ENCODE measurements around the gene GPR65. TPM values are rescaled to one million over a fixed set of nuclear protein-coding genes. Genes with fewer than 3 reads are reported as not detected.

GPR65 gene
- polyA plus RNA-seq, 2 of the 4 experiments (the other 2 are of a cell fraction), result 0.03 TPM; not detected in 1

DNA sequence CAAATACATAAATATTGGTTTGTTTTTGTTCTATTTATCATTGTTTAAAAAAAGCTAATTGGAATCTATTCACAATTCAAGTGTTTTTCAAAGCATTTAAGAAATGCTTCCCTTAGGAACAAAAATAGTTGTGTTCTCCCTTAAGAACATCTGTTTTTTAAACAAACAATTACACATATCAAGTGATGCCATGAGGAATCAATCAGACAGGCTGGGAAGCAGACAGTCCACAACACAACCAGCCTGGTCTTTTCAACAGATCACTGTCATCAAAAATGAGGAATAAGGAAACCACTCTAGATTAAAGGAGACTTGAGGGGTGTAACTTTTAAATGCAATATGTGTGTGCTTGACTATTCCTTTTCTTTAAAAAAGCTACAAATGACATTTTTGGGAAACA lies 37.4 kb upstream of the GPR65 start:
- POLR2A ChIA-PET, result no interaction called here
- FAIRE-seq, result no peak
- DNase-seq (ENCODE audit: low read depth in 1 of 2, low spot score in 1 of 2), result no peak
- H3K27ac ChIP-seq, result no peak overlapping the region
- H3K9me3 ChIP-seq, result no peaks in the 10 kb centered on the region
- TF ChIP-seq NPAS2 (CRISPR knock-in tag; IDR thresholded peaks at IDR 0.05; ENCODE audit: borderline replicate concordance) (no peak), MYC (IDR thresholded peaks at IDR 0.05; ENCODE audit: borderline replicate concordance, low read length) (no peak), SREBF2 (IDR thresholded peaks at IDR 0.05) (no peak), RCOR1 (IDR thresholded peaks at IDR 0.05; ENCODE audit: low read depth, low read length) (no peak), POLR2AphosphoS2 (conservative IDR thresholded peaks at IDR 0.05; ENCODE audit: low read length) (no peak), HOXA7 (CRISPR knock-in tag; IDR thresholded peaks at IDR 0.05) (no peak), RFX5 (IDR thresholded peaks at IDR 0.05) (no peak), KDM1A (IDR thresholded peaks at IDR 0.05; ENCODE audit: low read depth) (no peak), NFE2L2 (conservative IDR thresholded peaks at IDR 0.05; ENCODE audit: low read length) (no peak)
- H3K4me3 ChIP-seq, result no peak overlapping the region
- H3K4me2 ChIP-seq, result no peak overlapping the region
- CTCF ChIA-PET, result interaction anchor here (1.1 to 2.1 kb wide), 2 partner anchors 22 to 26 kb away, joined by 3 to 9 read pairs; partner anchors contain the start of gene GALC
- ATAC-seq, result no peak
- H3K4me1 ChIP-seq, result no peaks in the 10 kb centered on the region

DNA sequence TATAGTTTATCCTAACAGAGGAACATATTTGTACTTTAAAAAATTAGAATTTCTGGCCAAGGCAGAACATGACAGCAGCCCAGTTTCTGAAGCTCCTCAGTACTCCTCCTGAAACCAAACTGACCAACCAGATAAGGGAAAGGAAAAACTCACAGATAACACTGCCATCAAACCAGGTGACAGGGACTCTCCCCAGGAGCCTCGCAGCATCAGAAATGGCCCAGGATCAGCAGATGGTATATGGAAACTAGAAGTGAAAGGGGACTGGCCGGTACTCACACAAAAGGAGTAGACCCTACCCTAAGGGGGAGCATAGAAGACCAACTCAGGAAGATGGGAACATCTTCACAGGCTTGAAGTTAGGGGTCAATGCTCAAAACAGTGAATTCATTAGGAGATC lies 33.9 kb upstream of the GPR65 start:
- FAIRE-seq (no peak), ATAC-seq (no peak), DNase-seq (ENCODE audit: low read depth in 1 of 2, low spot score in 1 of 2) (no peak)
- H3K4me3 ChIP-seq, result no peak overlapping the region
- CTCF ChIA-PET, result no interaction called here
- H3K4me2 ChIP-seq, result no peak overlapping the region
- POLR2A ChIA-PET, result no interaction called here
- no peak overlapping the region for H3K27ac ChIP-seq
- TF ChIP-seq ZC3H11A (IDR thresholded peaks at IDR 0.05) (no peak), EHF (CRISPR knock-in tag; IDR thresholded peaks at IDR 0.05) (no peak)
- H3K9me3 ChIP-seq, result no peaks in the 10 kb centered on the region
- H3K4me1 ChIP-seq, result no peaks in the 10 kb centered on the region
- 87% methylated on average over 2 of the region's 2 CpGs for WGBS (ENCODE audit: missing lambda C conversion rate)

DNA sequence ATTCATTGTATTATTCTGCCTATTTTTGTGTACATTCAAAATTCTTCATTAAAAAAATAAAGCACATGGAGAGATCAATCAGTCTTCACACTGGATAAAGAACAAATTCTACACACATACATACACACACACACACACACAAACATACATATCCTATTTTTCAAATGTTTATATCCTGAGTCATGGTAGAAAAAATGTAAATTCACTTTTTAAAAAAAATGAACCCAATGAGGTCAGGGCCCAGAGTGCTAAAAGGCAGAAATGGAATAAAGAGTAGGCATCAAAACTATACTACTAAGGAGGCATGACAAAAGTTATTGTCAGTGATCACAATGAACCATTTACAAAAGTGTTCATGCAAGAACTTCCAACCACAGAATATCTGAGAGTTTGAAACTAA lies 29.3 kb upstream of the GPR65 start:
- TF ChIP-seq, protein P1, sequence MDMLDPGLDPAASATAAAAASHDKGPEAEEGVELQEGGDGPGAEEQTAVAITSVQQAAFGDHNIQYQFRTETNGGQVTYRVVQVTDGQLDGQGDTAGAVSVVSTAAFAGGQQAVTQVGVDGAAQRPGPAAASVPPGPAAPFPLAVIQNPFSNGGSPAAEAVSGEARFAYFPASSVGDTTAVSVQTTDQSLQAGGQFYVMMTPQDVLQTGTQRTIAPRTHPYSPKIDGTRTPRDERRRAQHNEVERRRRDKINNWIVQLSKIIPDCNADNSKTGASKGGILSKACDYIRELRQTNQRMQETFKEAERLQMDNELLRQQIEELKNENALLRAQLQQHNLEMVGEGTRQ (IDR thresholded peaks at IDR 0.05), result no peak
- no peak for TF ChIP-seq NR3C1 (IDR thresholded peaks at IDR 0.05)
- TF ChIP-seq ZNF302 (CRISPR knock-in tag; IDR thresholded peaks at IDR 0.05), result no peak
- no peak for TF ChIP-seq PHF8 (IDR thresholded peaks at IDR 0.05; ENCODE audit: borderline replicate concordance, low read depth)
- TF ChIP-seq HOXA7 (CRISPR knock-in tag; IDR thresholded peaks at IDR 0.05), result no peak
- no peak for TF ChIP-seq FOSB (CRISPR knock-in tag; IDR thresholded peaks at IDR 0.05)
- no peak for TF ChIP-seq SMC3 (IDR thresholded peaks at IDR 0.05)
- TF ChIP-seq, protein P2, sequence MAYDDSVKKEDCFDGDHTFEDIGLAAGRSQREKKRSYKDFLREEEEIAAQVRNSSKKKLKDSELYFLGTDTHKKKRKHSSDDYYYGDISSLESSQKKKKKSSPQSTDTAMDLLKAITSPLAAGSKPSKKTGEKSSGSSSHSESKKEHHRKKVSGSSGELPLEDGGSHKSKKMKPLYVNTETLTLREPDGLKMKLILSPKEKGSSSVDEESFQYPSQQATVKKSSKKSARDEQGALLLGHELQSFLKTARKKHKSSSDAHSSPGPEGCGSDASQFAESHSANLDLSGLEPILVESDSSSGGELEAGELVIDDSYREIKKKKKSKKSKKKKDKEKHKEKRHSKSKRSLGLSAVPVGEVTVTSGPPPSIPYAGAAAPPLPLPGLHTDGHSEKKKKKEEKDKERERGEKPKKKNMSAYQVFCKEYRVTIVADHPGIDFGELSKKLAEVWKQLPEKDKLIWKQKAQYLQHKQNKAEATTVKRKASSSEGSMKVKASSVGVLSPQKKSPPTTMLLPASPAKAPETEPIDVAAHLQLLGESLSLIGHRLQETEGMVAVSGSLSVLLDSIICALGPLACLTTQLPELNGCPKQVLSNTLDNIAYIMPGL (CRISPR knock-in tag; IDR thresholded peaks at IDR 0.05; ENCODE audit: borderline replicate concordance), result no peak
- no peak for TF ChIP-seq CHD4 (IDR thresholded peaks at IDR 0.05; ENCODE audit: borderline replicate concordance)
- no peak for TF ChIP-seq JUNB (IDR thresholded peaks at IDR 0.05)
- TF ChIP-seq, protein P3, sequence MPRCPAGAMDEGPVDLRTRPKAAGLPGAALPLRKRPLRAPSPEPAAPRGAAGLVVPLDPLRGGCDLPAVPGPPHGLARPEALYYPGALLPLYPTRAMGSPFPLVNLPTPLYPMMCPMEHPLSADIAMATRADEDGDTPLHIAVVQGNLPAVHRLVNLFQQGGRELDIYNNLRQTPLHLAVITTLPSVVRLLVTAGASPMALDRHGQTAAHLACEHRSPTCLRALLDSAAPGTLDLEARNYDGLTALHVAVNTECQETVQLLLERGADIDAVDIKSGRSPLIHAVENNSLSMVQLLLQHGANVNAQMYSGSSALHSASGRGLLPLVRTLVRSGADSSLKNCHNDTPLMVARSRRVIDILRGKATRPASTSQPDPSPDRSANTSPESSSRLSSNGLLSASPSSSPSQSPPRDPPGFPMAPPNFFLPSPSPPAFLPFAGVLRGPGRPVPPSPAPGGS (IDR thresholded peaks at IDR 0.05), result no peak
- TF ChIP-seq HOXB13 (CRISPR knock-in tag; IDR thresholded peaks at IDR 0.05; ENCODE audit: low read depth), result no peak
- TF ChIP-seq RAD21 (conservative IDR thresholded peaks at IDR 0.05 in 1 of 2, IDR thresholded peaks at IDR 0.05 in 1 of 2), result no peak
- no peak for TF ChIP-seq CBX8 (IDR thresholded peaks at IDR 0.05)
- no peak for TF ChIP-seq POLR2AphosphoS2 (conservative IDR thresholded peaks at IDR 0.05; ENCODE audit: low read length)
- no peak for TF ChIP-seq ESRRA (IDR thresholded peaks at IDR 0.05; ENCODE audit: borderline replicate concordance, low read length)
- H3K27ac ChIP-seq, result no peak overlapping the region
- DNase-seq (ENCODE audit: low read depth in 1 of 2, low spot score in 1 of 2), result no peak
- H3K4me1 ChIP-seq, result no peaks in the 10 kb centered on the region
- FAIRE-seq, result no peak
- ChIA-PET POLR2A (no interaction called here), CTCF (no interaction called here)
- no peak for ATAC-seq
- no peaks in the 10 kb centered on the region for H3K9me3 ChIP-seq
- H3K4me3 ChIP-seq, result no peak overlapping the region
- no peak overlapping the region for H3K4me2 ChIP-seq
